ENCODE results near the gene METAP2. TPM values are rescaled to one million over a fixed set of nuclear protein-coding genes. Genes with fewer than 3 reads are reported as not detected.

Gene METAP2
- polyA plus RNA-seq, 3 donors, result 17.0 to 26.0 (median 19.9) TPM

GRCh38 chr12:95547522-95548055 lies 73.6 kb downstream of the METAP2 start:
- Histone ChIP-seq H3K4me3 (replicated peaks in 1 of 3; ENCODE audit: low read depth in 2 of 3, low read length in 3 of 3) (peak overlapping the region; percentile 46 to 79 (median 46)), H3K4me1 (ENCODE audit: control insufficient read depth in 1 of 2, insufficient read depth in 2 of 2, low read length in 2 of 2) (peaks cover 13 to 19% of the 10 kb centered on the region in 2 donors), H3K27ac (ENCODE audit: low read depth in 1 of 2, low read length in 2 of 2) (no peak overlapping the region), H3K36me3 (replicated peaks in 1 of 2; ENCODE audit: control insufficient read depth in 1 of 2, insufficient read depth in 2 of 2, low read length in 2 of 2) (no peaks in the 10 kb centered on the region), H3K27me3 (ENCODE audit: control insufficient read depth in 2 of 2, insufficient read depth in 2 of 2, low read length in 2 of 2) (peaks cover 36 to 60% of the 10 kb centered on the region in 2 donors), H4K20me1 (ENCODE audit: insufficient read depth, low read length) (no peaks in the 10 kb centered on the region), H3K9me3 (replicated peaks in 1 of 2; ENCODE audit: control insufficient read depth in 1 of 2, insufficient read depth in 1 of 2, low read length in 2 of 2) (peaks cover 5 to 9% of the 10 kb centered on the region in 2 donors), H3K9ac (ENCODE audit: insufficient read depth, low read length, poor library complexity, severe bottlenecking) (peak overlapping the region; percentile 68), H3K4me2 (replicated peaks; ENCODE audit: extremely low read depth, low read length, poor library complexity, severe bottlenecking) (peak overlapping the region; percentile 89), H2AFZ (ENCODE audit: insufficient read depth, low read depth, low read length, poor library complexity, severe bottlenecking) (peak overlapping the region; percentile 87), H3K79me2 (ENCODE audit: insufficient read depth, low read length) (no peaks in the 10 kb centered on the region)
- TF ChIP-seq, protein P1, sequence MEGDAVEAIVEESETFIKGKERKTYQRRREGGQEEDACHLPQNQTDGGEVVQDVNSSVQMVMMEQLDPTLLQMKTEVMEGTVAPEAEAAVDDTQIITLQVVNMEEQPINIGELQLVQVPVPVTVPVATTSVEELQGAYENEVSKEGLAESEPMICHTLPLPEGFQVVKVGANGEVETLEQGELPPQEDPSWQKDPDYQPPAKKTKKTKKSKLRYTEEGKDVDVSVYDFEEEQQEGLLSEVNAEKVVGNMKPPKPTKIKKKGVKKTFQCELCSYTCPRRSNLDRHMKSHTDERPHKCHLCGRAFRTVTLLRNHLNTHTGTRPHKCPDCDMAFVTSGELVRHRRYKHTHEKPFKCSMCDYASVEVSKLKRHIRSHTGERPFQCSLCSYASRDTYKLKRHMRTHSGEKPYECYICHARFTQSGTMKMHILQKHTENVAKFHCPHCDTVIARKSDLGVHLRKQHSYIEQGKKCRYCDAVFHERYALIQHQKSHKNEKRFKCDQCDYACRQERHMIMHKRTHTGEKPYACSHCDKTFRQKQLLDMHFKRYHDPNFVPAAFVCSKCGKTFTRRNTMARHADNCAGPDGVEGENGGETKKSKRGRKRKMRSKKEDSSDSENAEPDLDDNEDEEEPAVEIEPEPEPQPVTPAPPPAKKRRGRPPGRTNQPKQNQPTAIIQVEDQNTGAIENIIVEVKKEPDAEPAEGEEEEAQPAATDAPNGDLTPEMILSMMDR (IDR thresholded peaks at IDR 0.05), result no peak
- Mint-ChIP-seq H3K9me3 (peaks cover 4 to 20% (median 14%) of the 10 kb centered on the region in 7 donors), H3K27me3 (ENCODE audit: low read depth in 3 of 3) (peaks cover 52 to 68% (median 57%) of the 10 kb centered on the region in 3 donors), H3K36me3 (peaks cover 4% of the 10 kb centered on the region in 2 donors), H3K4me3 (peak overlapping the region; percentile 79 to 90), H3K4me1 (peaks cover 14% of the 10 kb centered on the region), H3K27ac (no peak overlapping the region)
- intact Hi-C loops (cut with micrococcal nuclease), result no loop called here
- DNase-seq, result no peak
- WGBS (ENCODE audit: insufficient coverage), result 11% methylated on average over 5 of the region's 9 CpGs

DNA sequence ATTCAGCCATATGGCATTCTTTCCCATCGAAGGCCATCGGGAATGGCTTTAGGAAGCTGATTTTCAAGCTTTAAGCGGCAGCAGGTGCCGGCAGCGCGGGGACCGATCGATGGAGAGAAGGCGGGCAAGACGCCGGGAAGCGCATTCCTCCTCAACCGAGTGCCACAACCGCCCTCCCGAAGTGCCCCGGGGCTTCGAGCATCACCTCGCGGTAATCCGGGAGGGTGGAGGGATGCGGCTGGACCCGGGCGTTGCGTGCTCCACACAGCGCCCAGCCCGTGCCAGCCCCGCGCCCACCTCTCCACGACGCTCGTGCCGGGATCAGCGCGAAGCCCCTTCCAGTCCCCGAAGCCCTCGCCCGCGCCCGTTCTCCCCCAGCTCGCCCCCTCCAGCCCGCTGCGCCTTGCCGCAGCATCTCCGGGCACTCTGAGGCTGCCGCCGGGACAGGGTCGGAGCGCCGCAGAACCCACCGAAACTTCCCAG lies 74.1 kb downstream of the METAP2 start:
- Histone ChIP-seq H3K36me3 (replicated peaks in 1 of 2; ENCODE audit: control insufficient read depth in 1 of 2, insufficient read depth in 2 of 2, low read length in 2 of 2) (no peaks in the 10 kb centered on the region), H3K9ac (ENCODE audit: insufficient read depth, low read length, poor library complexity, severe bottlenecking) (peak overlapping the region; percentile 68), H3K9me3 (replicated peaks in 1 of 2; ENCODE audit: control insufficient read depth in 1 of 2, insufficient read depth in 1 of 2, low read length in 2 of 2) (peaks cover 5 to 9% of the 10 kb centered on the region in 2 donors), H3K27ac (ENCODE audit: low read depth in 1 of 2, low read length in 2 of 2) (no peak overlapping the region), H3K27me3 (ENCODE audit: control insufficient read depth in 2 of 2, insufficient read depth in 2 of 2, low read length in 2 of 2) (peaks cover 36 to 60% of the 10 kb centered on the region in 2 donors), H3K79me2 (ENCODE audit: insufficient read depth, low read length) (no peaks in the 10 kb centered on the region), H2AFZ (ENCODE audit: insufficient read depth, low read depth, low read length, poor library complexity, severe bottlenecking) (peak overlapping the region; percentile 87), H3K4me1 (ENCODE audit: control insufficient read depth in 1 of 2, insufficient read depth in 2 of 2, low read length in 2 of 2) (peaks cover 13 to 19% of the 10 kb centered on the region in 2 donors), H3K4me3 (replicated peaks in 1 of 3; ENCODE audit: low read depth in 2 of 3, low read length in 3 of 3) (peak overlapping the region; percentile 46 to 79 (median 46)), H3K4me2 (replicated peaks; ENCODE audit: extremely low read depth, low read length, poor library complexity, severe bottlenecking) (peak overlapping the region; percentile 89), H4K20me1 (ENCODE audit: insufficient read depth, low read length) (no peaks in the 10 kb centered on the region)
- no peak overlapping the region for H3K27ac Mint-ChIP-seq
- TF ChIP-seq, protein P1 (IDR thresholded peaks at IDR 0.05), result no peak
- peaks cover 4% of the 10 kb centered on the region in 2 donors for H3K36me3 Mint-ChIP-seq
- H3K4me1 Mint-ChIP-seq, result peaks cover 14% of the 10 kb centered on the region
- DNase-seq, result no peak
- under 1% methylated on average over 49 of the region's 50 CpGs for WGBS (ENCODE audit: insufficient coverage)
- intact Hi-C loops (cut with micrococcal nuclease), result no loop called here
- peak overlapping the region; percentile 79 to 90 for H3K4me3 Mint-ChIP-seq
- peaks cover 52 to 68% (median 57%) of the 10 kb centered on the region in 3 donors for H3K27me3 Mint-ChIP-seq (ENCODE audit: low read depth in 3 of 3)
- H3K9me3 Mint-ChIP-seq, result peaks cover 4 to 20% (median 14%) of the 10 kb centered on the region in 7 donors
